Bronchial epithelial cell (primary cell): ENCODE measurements around the gene MGAT5. TPM values are rescaled to one million over a fixed set of nuclear protein-coding genes. Genes with fewer than 3 reads are reported as not detected.

Experiments
- DNase-seq: peaks from one replicate; pipeline ENCODE4 v3.0.0-alpha.2; 2010; ENCODE audit warnings: low read depth
- FAIRE-seq: peaks from 2 replicates; lab custom pipeline; 2011; peaks lifted over from hg19 to GRCh38; lab: Jason Lieb, UNC
- H3K27me3 ChIP-seq: 2 replicates; pipeline ENCODE4 v1.5.1; 2011; ENCODE audit warnings: low read length; ENCODE audit not compliant: control insufficient read depth, insufficient read depth
- H3K36me3 ChIP-seq: 2 replicates; pipeline ENCODE4 v1.5.1; 2011; ENCODE audit warnings: low read length; ENCODE audit not compliant: control insufficient read depth, insufficient read depth
- H3K4me3 ChIP-seq: 2 replicates; pipeline ENCODE4 v1.5.1; 2011; ENCODE audit warnings: mild to moderate bottlenecking, low read depth, low read length, control low read depth
- total RNA-seq: library from RNA; depleted of rRNA; stranded (reverse); fragments of >200 nt; gene quantifications from 2 replicates; pipeline ENCODE4 v1.2.1, GENCODE V29; 2014
- TF ChIP-seq, protein P1 (sequence below): IDR thresholded peaks from 2 replicates; pipeline ENCODE4 v1.5.1; 2011; ENCODE audit warnings: mild to moderate bottlenecking, moderate library complexity, low read length, control low read depth, inconsistent platforms; ENCODE audit not compliant: insufficient read depth, severe bottlenecking

Gene MGAT5
- total RNA-seq, 1 donor from 2014 or later = 48.7 TPM

- no peak for FAIRE-seq
- TF ChIP-seq, protein P1, sequence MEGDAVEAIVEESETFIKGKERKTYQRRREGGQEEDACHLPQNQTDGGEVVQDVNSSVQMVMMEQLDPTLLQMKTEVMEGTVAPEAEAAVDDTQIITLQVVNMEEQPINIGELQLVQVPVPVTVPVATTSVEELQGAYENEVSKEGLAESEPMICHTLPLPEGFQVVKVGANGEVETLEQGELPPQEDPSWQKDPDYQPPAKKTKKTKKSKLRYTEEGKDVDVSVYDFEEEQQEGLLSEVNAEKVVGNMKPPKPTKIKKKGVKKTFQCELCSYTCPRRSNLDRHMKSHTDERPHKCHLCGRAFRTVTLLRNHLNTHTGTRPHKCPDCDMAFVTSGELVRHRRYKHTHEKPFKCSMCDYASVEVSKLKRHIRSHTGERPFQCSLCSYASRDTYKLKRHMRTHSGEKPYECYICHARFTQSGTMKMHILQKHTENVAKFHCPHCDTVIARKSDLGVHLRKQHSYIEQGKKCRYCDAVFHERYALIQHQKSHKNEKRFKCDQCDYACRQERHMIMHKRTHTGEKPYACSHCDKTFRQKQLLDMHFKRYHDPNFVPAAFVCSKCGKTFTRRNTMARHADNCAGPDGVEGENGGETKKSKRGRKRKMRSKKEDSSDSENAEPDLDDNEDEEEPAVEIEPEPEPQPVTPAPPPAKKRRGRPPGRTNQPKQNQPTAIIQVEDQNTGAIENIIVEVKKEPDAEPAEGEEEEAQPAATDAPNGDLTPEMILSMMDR = no peak
- Histone ChIP-seq H3K27me3 (no peaks in the 10 kb centered on the region), H3K36me3 (no peaks in the 10 kb centered on the region), H3K4me3 (no peak overlapping the region)
- DNase-seq = peak; percentile 53
Measured at GRCh38 chr2:134398300-134398699, 144.4 kb downstream of the MGAT5 start.

GRCh38 chr2:134399096-134399495 lies 145.2 kb downstream of the MGAT5 start:
- H3K4me3 ChIP-seq = no peak overlapping the region
- TF ChIP-seq, protein P1 = no peak
- FAIRE-seq = no peak
- no peaks in the 10 kb centered on the region for H3K36me3 ChIP-seq
- H3K27me3 ChIP-seq = no peaks in the 10 kb centered on the region
- DNase-seq = no peak

DNA sequence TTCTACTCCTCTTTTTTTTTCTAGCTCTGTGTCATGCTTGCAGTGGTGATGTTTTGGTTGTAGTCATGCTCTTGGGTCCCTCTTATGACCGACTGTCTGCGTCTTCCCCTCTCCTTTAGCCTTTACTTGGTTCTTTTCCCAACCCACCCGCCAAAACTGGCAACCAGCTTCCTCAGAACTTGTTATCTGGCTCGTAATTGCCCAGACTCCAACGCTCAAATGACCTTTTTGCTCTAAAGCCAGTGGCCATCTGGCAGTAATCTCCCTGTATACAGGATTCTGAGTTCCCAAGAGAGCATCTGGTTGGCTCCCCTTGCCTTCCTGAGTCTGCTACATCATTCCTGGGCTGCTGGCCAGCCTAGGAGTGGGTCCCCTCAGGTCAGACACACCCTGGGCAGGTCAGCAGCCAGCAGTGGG lies 147.2 kb downstream of the MGAT5 start:
- TF ChIP-seq, protein P1 = no peak
- Histone ChIP-seq H3K36me3 (no peaks in the 10 kb centered on the region), H3K4me3 (no peak overlapping the region), H3K27me3 (no peaks in the 10 kb centered on the region)
- DNase-seq (no peak), FAIRE-seq (no peak)

DNA sequence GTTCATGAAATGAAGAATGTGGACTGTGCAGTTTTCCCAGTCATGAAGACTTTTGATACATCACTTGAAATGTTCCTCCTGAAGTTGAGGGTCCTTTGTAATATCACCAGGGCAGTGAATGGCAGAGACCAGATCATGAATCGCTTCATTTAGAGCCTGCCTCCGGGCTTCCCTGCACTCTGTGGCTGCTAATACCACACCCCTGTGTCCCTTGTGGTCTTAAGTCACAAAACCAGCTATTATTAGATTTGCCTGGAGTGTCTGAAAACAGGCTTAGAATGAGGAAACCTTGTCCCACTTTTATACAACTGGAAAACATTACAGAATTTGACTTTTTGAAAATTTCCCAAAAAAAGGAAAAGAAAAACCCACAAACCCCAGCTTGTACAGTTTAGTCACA lies 147.9 kb downstream of the MGAT5 start:
- DNase-seq (no peak), FAIRE-seq (no peak)
- Histone ChIP-seq H3K36me3 (no peaks in the 10 kb centered on the region), H3K4me3 (no peak overlapping the region), H3K27me3 (no peaks in the 10 kb centered on the region)
- TF ChIP-seq, protein P1 = no peak

GRCh38 chr2:134402410-134402809 lies 148.5 kb downstream of the MGAT5 start:
- H3K36me3 ChIP-seq = no peaks in the 10 kb centered on the region
- TF ChIP-seq, protein P1 = no peak
- no peak overlapping the region for H3K4me3 ChIP-seq
- no peak for FAIRE-seq
- no peaks in the 10 kb centered on the region for H3K27me3 ChIP-seq
- DNase-seq = no peak

- FAIRE-seq = no peak
- TF ChIP-seq, protein P1 = no peak
- Histone ChIP-seq H3K36me3 (no peaks in the 10 kb centered on the region), H3K4me3 (no peak overlapping the region), H3K27me3 (no peaks in the 10 kb centered on the region)
- peak; percentile 97 for DNase-seq
Measured at GRCh38 chr2:134405611-134406081, 151.8 kb downstream of the MGAT5 start.
